HCT116 (cell line): ENCODE results near the gene GASK1A. TPM values are rescaled to one million over a fixed set of nuclear protein-coding genes. Genes with fewer than 3 reads are reported as not detected.

ENCODE experiments used
- ATAC-seq: fragments of 200-7000 bp; cut with Tn5 transposase; 2 replicates; pipeline ENCODE4 v1.9.1; 2020; ENCODE audit warnings: mild to moderate bottlenecking, moderate library complexity
- BruUV-seq: library from RNA; stranded (reverse); fragments of 400-500 nt; replicated peaks from 2 replicates; lab custom pipeline; 2021; lab: Mats Ljungman, UMichigan
- CTCF ChIA-PET: fragments of 300-600 bp; sonication (Branson Sonifier 250); formaldehyde crosslinking; loops from one replicate; lab custom pipeline; 2021; ENCODE audit warnings: antibody characterized with exemption; lab: Charles Lee
- POLR2A ChIA-PET: fragments of 300-600, 350-600 bp; sonication (Branson Sonifier 250); formaldehyde crosslinking; loops from one replicate; lab custom pipeline; 2021; ENCODE audit warnings: antibody characterized with exemption; lab: Charles Lee
- RAD21 ChIA-PET, 2 experiments: fragments of 300-600 bp; sonication (Branson Sonifier 250); formaldehyde crosslinking; loops; one replicate each; lab custom pipeline; 2023; ENCODE audit warnings: low total read pairs in 2 of 2; ENCODE audit not compliant: uncharacterized antibody in 2 of 2, unreplicated experiment in 2 of 2, low non-redundant PET in 1 of 2; lab: Charles Lee
- DNase-seq: peaks from one replicate; pipeline ENCODE4 v3.0.0-alpha.2; 2010; ENCODE audit warnings: low read depth, low spot score
- H2AFZ ChIP-seq: fragments of 200-600 bp; shearing (Covaris generic), sonication (generic); 2 replicates; pipeline ENCODE4 v1.6.1; 2017; ENCODE audit warnings: low read depth, mixed run types, mixed read lengths, antibody characterized with exemption, low read length; ENCODE audit not compliant: poor library complexity, severe bottlenecking
- H3K27ac ChIP-seq: 2 replicates; pipeline ENCODE4 v1.5.1; 2012; ENCODE audit warnings: low read depth, low read length
- H3K27me3 ChIP-seq: fragments of 200-600 bp; sonication (generic); 2 replicates; pipeline ENCODE4 v1.6.1; 2016; ENCODE audit warnings: mixed run types, low read length, mixed read lengths; ENCODE audit not compliant: insufficient read depth
- H3K36me3 ChIP-seq, 2 experiments: fragments of 200-500 bp in 1 of 2; fragments of 200-600 bp in 1 of 2; sonication (Bioruptor generic) in 1 of 2; sonication (generic) in 1 of 2; 2 replicates each; pipeline versions ENCODE4 v1.5.1 to v1.6.1; 2014 to 2016; ENCODE audit warnings: low read length in 2 of 2, inconsistent platforms in 1 of 2, mixed read lengths in 1 of 2, mixed run types in 1 of 2; ENCODE audit not compliant: insufficient read depth in 2 of 2, control insufficient read depth in 1 of 2
- H3K4me1 ChIP-seq, 2 experiments: fragments of 200-600 bp in 1 of 2; sonication (generic) in 1 of 2; 2 replicates each; pipeline versions ENCODE4 v1.5.1 to v1.6.1; 2012 to 2017; ENCODE audit warnings: low read length in 2 of 2, inconsistent platforms in 1 of 2, mild to moderate bottlenecking in 1 of 2, mixed read lengths in 1 of 2, mixed run types in 1 of 2, moderate library complexity in 1 of 2; ENCODE audit not compliant: insufficient read depth in 2 of 2, control insufficient read depth in 1 of 2
- H3K4me2 ChIP-seq: fragments of 200-600 bp; sonication (generic); 2 replicates; pipeline ENCODE4 v1.6.1; 2017; ENCODE audit warnings: mixed run types, low read length, mixed read lengths
- H3K4me3 ChIP-seq, 2 experiments: fragments of 200-600 bp in 1 of 2; sonication (generic) in 1 of 2; replicated peaks in 1 of 2; 2 replicates each; pipeline ENCODE4 v1.5.1; 2011 to 2016; ENCODE audit warnings: low read length in 2 of 2, control low read depth in 1 of 2, low read depth in 1 of 2, mild to moderate bottlenecking in 1 of 2, mixed read lengths in 1 of 2, mixed run types in 1 of 2
- H3K79me2 ChIP-seq: fragments of 200-600 bp; sonication (generic); 2 replicates; pipeline ENCODE4 v1.6.1; 2017; ENCODE audit warnings: mild to moderate bottlenecking, mixed run types, low read length, moderate library complexity, mixed read lengths; ENCODE audit not compliant: insufficient read depth
- H3K9ac ChIP-seq: fragments of 200-600 bp; sonication (generic); 2 replicates; pipeline ENCODE4 v1.6.1; 2016; ENCODE audit warnings: low read length, mixed read lengths
- H3K9me2 ChIP-seq: fragments of 200-600 bp; sonication (generic), shearing (Covaris generic); 2 replicates; pipeline ENCODE4 v1.6.1; 2017; ENCODE audit warnings: mixed run types, mild to moderate bottlenecking, moderate library complexity; ENCODE audit not compliant: insufficient read depth
- H3K9me3 ChIP-seq, 2 experiments: fragments of 200-500 bp in 1 of 2; fragments of 200-600 bp in 1 of 2; sonication (Bioruptor generic) in 1 of 2; sonication (generic) in 1 of 2; 2 replicates each; pipeline ENCODE4 v1.6.1; 2014 to 2017; ENCODE audit warnings: low read length in 2 of 2, mixed read lengths in 2 of 2, inconsistent platforms in 1 of 2, low read depth in 1 of 2, mild to moderate bottlenecking in 1 of 2, mixed run types in 1 of 2, moderate library complexity in 1 of 2; ENCODE audit not compliant: control insufficient read depth in 1 of 2, insufficient read depth in 1 of 2
- H4K20me1 ChIP-seq: fragments of 200-600 bp; sonication (generic), shearing (Covaris generic); 2 replicates; pipeline ENCODE4 v1.6.1; 2017; ENCODE audit warnings: mixed run types, mild to moderate bottlenecking, moderate library complexity; ENCODE audit not compliant: insufficient read depth
- CBX3 ChIP-seq: IDR thresholded peaks from 2 replicates; pipeline ENCODE4 v1.6.1; 2012; ENCODE audit warnings: low read depth
- CEBPB ChIP-seq: IDR thresholded peaks from 2 replicates; pipeline ENCODE4 v1.6.1; 2012; ENCODE audit warnings: low read depth
- CTCF ChIP-seq, 3 experiments: fragments of 200-600 bp in 1 of 3; sonication (generic) in 1 of 3; IDR thresholded peaks in 2 of 3; conservative IDR thresholded peaks in 1 of 3; 2 replicates each; pipeline ENCODE4 v1.5.1; 2012 to 2017; ENCODE audit warnings: low read depth in 2 of 3, low read length in 2 of 3, antibody characterized with exemption in 1 of 3, borderline replicate concordance in 1 of 3, control low read depth in 1 of 3, mild to moderate bottlenecking in 1 of 3, mixed read lengths in 1 of 3, mixed run types in 1 of 3, moderate library complexity in 1 of 3; ENCODE audit not compliant: insufficient read depth in 1 of 3
- EGR1 ChIP-seq: IDR thresholded peaks from 2 replicates; pipeline ENCODE4 v1.6.1; 2012; ENCODE audit warnings: low read depth
- ELF1 ChIP-seq: IDR thresholded peaks from 2 replicates; pipeline ENCODE4 v1.6.1; 2012; ENCODE audit warnings: low read depth, borderline replicate concordance
- EZH2 ChIP-seq: fragments of 200-600 bp; sonication (generic); IDR thresholded peaks from 2 replicates; pipeline ENCODE4 v1.6.1; 2017; ENCODE audit warnings: antibody characterized with exemption, mixed run types
- FOSL1 ChIP-seq: IDR thresholded peaks from 2 replicates; pipeline ENCODE4 v1.6.1; 2012; ENCODE audit warnings: low read depth
- JUND ChIP-seq: IDR thresholded peaks from 2 replicates; pipeline ENCODE4 v1.6.1; 2012
- MAX ChIP-seq: IDR thresholded peaks from 2 replicates; pipeline ENCODE4 v1.6.1; 2012
- POLR2AphosphoS5 ChIP-seq: IDR thresholded peaks from 2 replicates; pipeline ENCODE4 v1.6.1; 2011; ENCODE audit warnings: mild to moderate bottlenecking, low read depth, low read length, moderate library complexity
- RAD21 ChIP-seq: IDR thresholded peaks from 2 replicates; pipeline ENCODE4 v1.6.1; 2012; ENCODE audit warnings: low read depth, mild to moderate bottlenecking
- REST ChIP-seq: IDR thresholded peaks from 2 replicates; pipeline ENCODE4 v1.6.1; 2012; ENCODE audit warnings: low read depth
- SIN3A ChIP-seq: IDR thresholded peaks from 2 replicates; pipeline ENCODE4 v1.6.1; 2012; ENCODE audit warnings: low read depth
- SRF ChIP-seq: IDR thresholded peaks from 2 replicates; pipeline ENCODE4 v1.6.1; 2012; ENCODE audit warnings: low read depth
- YY1 ChIP-seq: IDR thresholded peaks from 2 replicates; pipeline ENCODE4 v1.6.1; 2011; ENCODE audit warnings: low read length, low read depth, moderate library complexity, mild to moderate bottlenecking; ENCODE audit not compliant: insufficient replicate concordance; ENCODE audit errors: extremely low read depth
- ZFX ChIP-seq: fragments of 450-650 bp; IDR thresholded peaks from 2 replicates; pipeline ENCODE4 v1.6.1; 2017
- intact Hi-C: fragments of 100-400 bp; cut with micrococcal nuclease; formaldehyde crosslinking; loops from 2 replicates; pipeline ENCODE4 v1.10.0; 2022
- total RNA-seq: library from RNA; stranded (reverse); gene quantifications from one replicate; pipeline ENCODE4 v1.2.1, GENCODE V29; 2021; ENCODE audit not compliant: unreplicated experiment

The GASK1A gene
- total RNA-seq, 1 experiment from 2014 or later = 1.0 TPM

- TF ChIP-seq POLR2AphosphoS5 (no peak), EZH2 (no peak), CBX3 (no peak), RAD21 (no peak), SIN3A (no peak)
- TF ChIP-seq, all 23 proteins: peak for 0
Measured at GRCh38 chr3:43013256-43013655, 34.1 kb downstream of the GASK1A start.

GRCh38 chr3:43013743-43014155, 34.6 kb downstream of the GASK1A start:
- ChIA-PET CTCF (no interaction called here), RAD21 (no interaction called here), POLR2A (no interaction called here)
- no peak overlapping the region; the same call in 1 of the 2 replicates for H3K27ac ChIP-seq
- H3K79me2 ChIP-seq = no peaks in the 10 kb centered on the region
- TF ChIP-seq CBX3 = no peak
- no peak for TF ChIP-seq MAX
- no peak for TF ChIP-seq JUND
- TF ChIP-seq FOSL1 = no peak
- TF ChIP-seq POLR2AphosphoS5 = no peak
- no peak for TF ChIP-seq ZFX
- no peak for TF ChIP-seq ELF1
- no peak for TF ChIP-seq EGR1
- no peak for TF ChIP-seq CTCF (IDR thresholded peaks at IDR 0.05 in 2 of 3, conservative IDR thresholded peaks at IDR 0.05 in 1 of 3; ENCODE audit: borderline replicate concordance in 1 of 3, insufficient read depth in 1 of 3, low read depth in 2 of 3, low read length in 2 of 3)
- TF ChIP-seq SRF = no peak
- no peak for TF ChIP-seq SIN3A
- TF ChIP-seq CEBPB = no peak
- TF ChIP-seq YY1 = no peak
- no peak for TF ChIP-seq REST
- H3K9me2 ChIP-seq = no peaks in the 10 kb centered on the region
- DNase-seq (no peak), ATAC-seq (no peak)
- no peak overlapping the region for H3K4me2 ChIP-seq
- BruUV-seq = no TSS peak
- peaks cover 0 to 8% of the 10 kb centered on the region in 2 experiments; a peak in 1 of 4 replicates for H3K4me1 ChIP-seq
- H2AFZ ChIP-seq = no peak overlapping the region
- no peaks in the 10 kb centered on the region for H3K27me3 ChIP-seq
- intact Hi-C loops = no loop called here
- H4K20me1 ChIP-seq = no peaks in the 10 kb centered on the region
- H3K9ac ChIP-seq = no peak overlapping the region
- H3K9me3 ChIP-seq = no peaks in the 10 kb centered on the region
- no peaks in the 10 kb centered on the region for H3K36me3 ChIP-seq
- no peak overlapping the region for H3K4me3 ChIP-seq

More at GRCh38 chr3:43013256-43013655, 34.1 kb downstream of the GASK1A start:
- H3K36me3 ChIP-seq = no peaks in the 10 kb centered on the region
- no peak overlapping the region for H2AFZ ChIP-seq
- H3K4me2 ChIP-seq = no peak overlapping the region
- H3K4me3 ChIP-seq = no peak overlapping the region
- ChIA-PET RAD21 (no interaction called here), CTCF (no interaction called here), POLR2A (no interaction called here)
- no peaks in the 10 kb centered on the region for H3K9me2 ChIP-seq
- no TSS peak for BruUV-seq
- ATAC-seq = no peak
- H3K9me3 ChIP-seq = no peaks in the 10 kb centered on the region
- intact Hi-C loops = no loop called here
- no peak overlapping the region for H3K9ac ChIP-seq
- H3K4me1 ChIP-seq = peaks cover 0 to 8% of the 10 kb centered on the region in 2 experiments; a peak in 1 of 4 replicates
- no peak overlapping the region for H3K27ac ChIP-seq
- DNase-seq = no peak
- no peaks in the 10 kb centered on the region for H3K79me2 ChIP-seq
- no peaks in the 10 kb centered on the region for H4K20me1 ChIP-seq
- no peaks in the 10 kb centered on the region for H3K27me3 ChIP-seq
